Right ventricle myocardium inferior (tissue), 1 donor: ENCODE data around the gene IL1R1. TPM values are rescaled to one million over a fixed set of nuclear protein-coding genes. Genes with fewer than 3 reads are reported as not detected.

Source experiments
- ATAC-seq: fragments of 200-7000 bp; cut with Tn5 transposase; one replicate; pipeline ENCODE4 v1.9.1; 2020; ENCODE audit warnings: mild to moderate bottlenecking, moderate library complexity
- DNase-seq: peaks from one replicate; pipeline ENCODE4 v3.0.0; 2021; ENCODE audit errors: missing footprints
- intact Hi-C: fragments of 100-400 bp; cut with DNase I; formaldehyde crosslinking; loops from one replicate; pipeline ENCODE4 v1.11.0; 2022
- total RNA-seq: library from RNA; stranded (reverse); fragmentation: NEBNext Ultra II Directional; extraction: Animal tissue kit (Norgen Biotek cat#: 25700); gene quantifications from one replicate; pipeline ENCODE4 v1.2.1, GENCODE V29; 2021
- donor health status: DM: no; HTN: yes; CAD: no; lungs with severe emphysema.

Gene IL1R1
- total RNA-seq, 1 donor from 2014 or later, result 26.6 TPM

DNA sequence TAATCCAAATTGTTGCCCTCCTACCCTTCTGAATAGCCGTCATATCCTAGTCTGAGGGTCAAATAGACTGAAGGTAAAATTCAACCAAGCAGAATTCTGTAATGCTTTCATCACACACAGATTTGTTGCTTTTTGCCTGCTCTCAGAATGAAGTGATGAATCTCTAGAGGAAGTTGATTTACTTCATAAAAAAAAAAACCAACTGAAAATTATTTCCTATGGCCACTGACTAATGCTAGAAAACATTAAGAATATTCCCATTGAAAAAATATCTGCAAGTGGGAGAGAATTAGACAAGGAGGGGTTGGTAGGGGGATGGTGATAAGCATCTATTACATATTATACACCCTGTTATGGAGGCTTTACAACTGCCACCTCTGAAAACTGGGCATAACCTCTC, 42.0 kb downstream of the IL1R1 start:
- intact Hi-C loops, result no loop called here
- no peak for DNase-seq
- no peak for ATAC-seq

DNA sequence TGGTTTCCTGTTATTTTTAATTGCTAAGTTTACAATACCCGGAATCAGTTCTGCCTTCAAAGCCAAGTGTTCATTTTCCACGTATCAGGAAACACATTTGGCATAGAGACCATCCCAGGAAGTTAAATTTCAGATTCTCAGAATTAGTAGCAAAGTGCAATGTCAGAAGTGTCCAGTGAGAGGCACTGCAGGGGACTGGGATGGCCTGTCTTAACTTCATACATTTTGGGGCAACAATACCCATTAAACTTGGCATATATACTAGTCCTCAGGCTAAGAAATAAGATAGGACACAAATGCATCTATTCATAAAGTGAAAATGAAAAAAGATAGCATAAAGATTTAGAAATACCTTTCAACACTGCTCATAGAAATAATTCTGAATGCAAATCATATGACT, 42.8 kb downstream of the IL1R1 start:
- intact Hi-C loops, result loop anchor here (5.0 kb wide), 1 partner anchor 57 kb away; no protein-coding TSS in a partner anchor
- DNase-seq (no peak), ATAC-seq (no peak)

DNA sequence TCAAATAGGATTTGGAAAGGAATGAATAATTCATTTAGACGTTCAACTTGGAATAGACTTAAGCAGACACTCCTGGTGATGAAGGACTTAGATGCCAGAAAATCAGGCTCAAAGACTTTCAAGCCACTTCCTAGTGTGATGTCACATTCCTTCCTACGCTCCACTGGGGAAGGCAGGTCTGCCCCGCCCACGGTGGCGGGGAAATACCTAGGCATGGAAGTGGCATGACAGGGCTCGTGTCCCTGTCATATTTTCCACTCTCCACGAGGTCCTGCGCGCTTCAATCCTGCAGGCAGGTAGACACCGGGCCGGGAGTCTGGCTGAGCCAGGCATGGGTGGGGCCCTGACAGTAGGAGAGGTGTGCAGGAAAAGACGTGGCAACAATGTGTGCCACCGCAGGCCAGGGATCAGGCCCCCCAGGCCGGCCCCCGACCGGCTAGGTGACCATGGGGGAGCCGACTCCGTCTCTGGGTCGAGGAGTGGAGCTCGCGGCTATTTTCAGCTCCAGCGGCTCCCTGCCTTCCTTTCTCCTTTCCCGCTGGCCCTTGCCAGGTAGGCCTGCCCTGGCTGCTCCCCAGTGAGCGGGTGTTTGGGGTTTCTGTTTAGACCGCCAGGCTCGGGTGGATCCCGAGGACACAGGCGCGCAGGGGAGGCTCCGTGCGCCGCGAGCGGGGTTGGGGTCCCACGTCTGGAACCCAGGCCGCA, 44.4 kb downstream of the IL1R1 start, which contains the start of gene IL1RL2:
TSS of gene IL1RL2 (plus strand) at position 233 of the 705 bp plus-strand sequence. CDS start 845 bp downstream, outside the sequence.
- no peak for DNase-seq
- ATAC-seq, result peak; percentile 6
- intact Hi-C loops, result loop anchor here (5.0 kb wide), 1 partner anchor 55 kb away; no protein-coding TSS in a partner anchor

DNA sequence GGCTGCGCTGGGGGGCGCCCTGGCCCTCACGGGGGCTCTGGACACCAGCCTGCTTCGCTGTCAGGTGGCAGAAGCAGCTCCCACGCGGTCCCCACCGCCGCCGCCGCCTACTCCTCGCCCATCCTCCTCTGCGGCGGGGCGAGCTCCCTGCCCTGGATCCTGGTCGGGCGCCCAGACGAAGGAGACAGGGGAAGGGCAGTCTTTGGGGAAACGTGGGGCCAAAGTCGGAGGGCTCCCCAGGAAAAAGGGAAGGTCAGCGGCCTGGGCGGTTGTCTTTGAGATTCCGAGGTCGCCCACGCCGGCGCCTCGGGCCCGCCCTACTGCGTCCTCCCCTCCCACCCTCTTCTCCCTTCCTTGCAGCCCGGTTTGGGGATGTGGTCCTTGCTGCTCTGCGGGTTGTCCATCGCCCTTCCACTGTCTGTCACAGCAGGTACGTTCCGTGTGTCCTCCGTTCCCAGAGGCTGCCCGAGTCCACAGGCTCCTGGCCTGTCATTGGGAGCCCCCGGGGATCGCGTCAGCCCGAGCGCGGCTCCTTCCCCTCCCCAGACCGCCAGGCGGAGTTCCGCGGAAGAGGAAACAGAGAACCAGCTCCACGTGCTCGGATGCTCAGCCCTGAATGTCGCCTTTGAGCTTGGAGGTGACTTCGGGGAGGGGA, 45.1 kb downstream of the IL1R1 start:
- intact Hi-C loops, result loop anchor here (5.0 kb wide), 1 partner anchor 55 kb away; no protein-coding TSS in a partner anchor
- peak; percentile 82 for DNase-seq
- peak; percentile 91 for ATAC-seq

DNA sequence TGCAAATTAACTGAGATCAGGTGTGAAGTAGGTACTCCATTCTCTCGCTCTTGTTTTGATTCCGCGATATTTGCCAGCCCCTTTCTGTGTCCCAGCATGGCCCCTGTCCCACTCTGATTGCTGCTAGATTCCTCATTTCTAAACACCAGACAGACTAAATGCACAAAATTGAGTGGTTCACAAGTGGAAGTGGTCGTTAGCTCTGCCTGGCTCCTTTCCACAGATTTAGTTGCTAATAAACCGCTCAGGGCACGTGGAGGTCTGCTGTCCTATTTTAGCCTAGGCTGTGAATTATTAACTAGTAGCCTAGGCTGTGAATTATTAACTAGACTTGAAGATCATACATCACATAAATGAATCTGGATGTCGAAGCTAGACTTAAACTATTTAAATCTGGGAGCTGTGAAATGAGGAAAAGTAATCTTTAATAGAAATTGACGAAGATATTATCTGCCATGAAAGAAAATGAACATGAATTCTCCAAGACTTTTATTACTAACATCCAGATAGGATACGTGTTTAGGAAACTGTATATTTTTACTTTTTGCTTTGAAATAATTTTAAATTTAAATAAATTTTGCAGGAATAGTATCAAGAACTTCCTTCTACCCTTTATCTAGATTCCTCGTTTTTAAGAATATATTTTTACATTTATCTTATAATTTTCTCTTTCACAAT, 48.0 kb downstream of the IL1R1 start:
- intact Hi-C loops, result no loop called here
- ATAC-seq, result no peak
- no peak for DNase-seq

DNA sequence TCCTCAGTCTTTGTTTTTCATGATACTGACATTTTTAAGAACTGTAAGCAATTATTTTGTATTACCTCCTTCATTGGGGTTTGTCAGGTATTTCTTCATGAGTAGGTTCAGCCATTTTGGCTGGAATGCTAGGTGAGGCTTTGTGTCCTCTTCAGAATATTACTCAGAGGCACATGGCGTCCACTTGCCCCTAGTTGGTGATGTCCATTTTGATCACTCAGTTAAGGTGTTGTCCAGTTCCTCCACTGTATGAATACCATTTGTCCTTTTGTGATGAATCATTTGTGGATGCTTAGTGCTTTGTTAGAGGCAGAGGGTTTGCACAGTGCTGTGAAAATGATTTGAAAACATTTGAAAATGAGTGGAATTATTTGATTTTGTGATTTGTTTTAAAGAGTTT, 49.0 kb downstream of the IL1R1 start:
- intact Hi-C loops, result no loop called here
- DNase-seq (no peak), ATAC-seq (no peak)

DNA sequence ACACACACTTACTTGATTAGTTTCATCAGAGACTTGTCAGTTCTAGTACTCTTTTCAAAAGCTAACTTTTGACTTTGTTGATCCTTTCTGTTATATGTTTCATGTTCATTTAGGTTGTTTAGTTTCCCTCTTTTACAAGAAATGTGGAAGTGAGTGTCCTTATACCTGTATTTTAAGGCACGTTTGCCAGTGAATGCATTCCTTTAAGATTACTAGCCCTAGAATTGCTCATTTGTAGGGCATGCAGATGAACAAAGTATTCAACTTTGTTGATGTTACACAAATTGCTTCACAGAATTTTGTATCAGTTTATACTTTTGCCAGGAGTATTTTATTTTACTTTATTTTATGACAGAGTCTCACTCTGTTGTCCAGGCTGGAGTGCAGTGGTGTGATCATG, 50.5 kb downstream of the IL1R1 start:
- ATAC-seq, result no peak
- intact Hi-C loops, result no loop called here

DNA sequence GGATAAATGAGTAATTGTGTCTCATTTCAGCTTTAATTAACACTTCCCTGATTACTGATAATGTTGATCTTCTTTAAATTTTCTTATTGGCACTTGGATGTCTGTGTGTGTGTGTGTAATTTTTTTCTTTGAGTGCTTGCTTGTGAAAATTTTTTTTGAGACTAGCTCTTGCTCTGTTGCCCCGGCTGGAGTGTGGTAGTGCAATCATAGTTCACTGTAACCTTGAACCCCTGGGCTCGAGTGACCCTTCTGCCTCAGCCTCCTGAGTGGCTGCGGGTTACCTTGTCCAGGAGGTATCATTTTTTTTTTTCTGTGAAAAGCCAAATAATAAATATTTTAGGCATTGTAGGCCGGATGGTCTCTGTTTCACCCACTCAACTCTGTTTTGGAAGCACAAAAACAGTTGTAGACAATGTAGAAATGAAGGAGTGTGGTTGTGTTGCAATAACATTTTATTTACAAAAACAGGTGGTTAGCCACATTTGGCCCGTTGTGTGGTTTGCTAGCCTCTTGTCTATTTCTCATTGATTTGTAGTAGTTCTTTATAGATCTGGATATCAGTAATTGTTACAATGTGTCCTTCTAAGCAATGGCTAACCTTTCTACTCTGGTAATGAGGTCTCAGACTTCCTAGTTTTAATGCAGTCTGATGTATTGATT, 52.2 kb downstream of the IL1R1 start:
- no peak for ATAC-seq
- DNase-seq, result no peak
- intact Hi-C loops, result no loop called here

More for the DNA sequence above, 50.5 kb downstream of the IL1R1 start:
- DNase-seq, result no peak

DNA sequence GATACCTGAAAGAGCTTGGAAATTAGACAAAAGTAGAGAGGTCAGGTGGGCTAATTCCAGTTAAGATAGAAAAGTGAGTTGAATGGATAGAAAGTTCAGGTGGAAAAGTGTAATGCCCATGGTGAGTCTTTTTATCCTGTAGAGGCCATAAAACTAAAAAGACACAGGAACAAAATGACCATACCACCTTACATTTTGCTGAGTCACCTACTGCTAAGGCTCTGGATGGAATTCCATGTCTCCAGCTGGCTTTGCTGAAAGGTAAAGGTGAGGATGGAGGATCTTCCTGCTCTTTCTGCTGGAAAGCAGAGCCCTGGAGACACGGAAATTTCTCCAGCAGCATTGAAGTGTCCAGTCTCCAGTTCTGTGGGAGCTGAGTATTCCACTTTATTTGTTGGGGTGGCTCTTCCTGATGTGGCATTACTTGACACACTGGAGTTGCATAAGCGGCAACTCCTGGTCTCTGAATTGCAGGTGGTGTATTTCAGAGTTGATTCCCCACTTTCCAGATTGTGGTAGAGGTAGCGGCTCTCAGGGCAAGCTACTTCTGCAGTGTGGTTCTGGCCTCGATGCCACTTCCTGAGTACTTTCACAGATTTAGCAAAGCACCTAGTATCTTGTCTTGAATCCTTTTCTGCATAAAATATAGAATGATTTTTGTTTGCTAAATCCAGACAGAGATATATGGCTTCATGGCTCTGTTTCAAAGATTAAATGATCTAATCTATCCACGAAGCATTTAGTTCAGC, 55.0 kb downstream of the IL1R1 start:
- intact Hi-C loops, result no loop called here
- no peak for ATAC-seq
- no peak for DNase-seq

DNA sequence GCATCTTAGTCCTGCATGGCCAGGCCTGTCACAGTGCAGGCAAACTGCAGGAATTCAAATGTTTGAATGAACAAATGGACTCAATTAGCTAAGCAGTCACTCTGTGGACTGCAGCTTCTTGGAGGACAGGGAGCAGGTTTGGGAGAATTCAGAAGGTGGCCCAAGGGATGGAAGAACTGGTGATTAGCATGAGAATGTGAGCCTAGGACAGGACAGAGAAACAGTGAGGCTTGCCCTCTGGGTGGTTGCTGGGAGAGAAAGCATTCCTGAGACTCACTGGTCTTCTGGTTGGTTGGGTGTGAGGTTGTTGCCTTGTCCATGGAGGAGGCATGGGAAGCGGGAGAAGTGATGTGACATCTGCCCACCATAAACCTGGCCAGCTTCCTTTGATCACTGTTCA, 58.0 kb downstream of the IL1R1 start:
- intact Hi-C loops, result no loop called here
- ATAC-seq (no peak), DNase-seq (no peak)

DNA sequence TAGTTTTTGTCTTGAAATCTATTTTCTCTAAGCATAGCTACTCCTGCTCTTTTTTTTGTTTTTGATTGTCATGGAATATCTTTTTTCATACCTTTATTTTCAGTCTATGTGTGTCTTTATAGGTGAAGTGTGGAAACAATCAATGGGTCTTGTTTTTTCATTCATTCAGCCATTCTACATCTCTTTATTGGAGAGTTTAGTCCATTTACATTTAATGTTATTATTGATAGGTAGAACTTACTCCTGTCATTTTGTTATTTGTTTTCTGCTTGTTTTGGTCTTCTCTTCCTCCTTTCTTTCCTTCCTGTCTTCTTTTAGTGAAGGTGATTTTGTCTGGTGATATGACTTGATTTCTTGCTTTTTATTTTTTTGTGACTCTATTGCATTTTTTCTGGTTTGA, 62.1 kb downstream of the IL1R1 start:
- no peak for DNase-seq
- intact Hi-C loops, result no loop called here
- no peak for ATAC-seq

DNA sequence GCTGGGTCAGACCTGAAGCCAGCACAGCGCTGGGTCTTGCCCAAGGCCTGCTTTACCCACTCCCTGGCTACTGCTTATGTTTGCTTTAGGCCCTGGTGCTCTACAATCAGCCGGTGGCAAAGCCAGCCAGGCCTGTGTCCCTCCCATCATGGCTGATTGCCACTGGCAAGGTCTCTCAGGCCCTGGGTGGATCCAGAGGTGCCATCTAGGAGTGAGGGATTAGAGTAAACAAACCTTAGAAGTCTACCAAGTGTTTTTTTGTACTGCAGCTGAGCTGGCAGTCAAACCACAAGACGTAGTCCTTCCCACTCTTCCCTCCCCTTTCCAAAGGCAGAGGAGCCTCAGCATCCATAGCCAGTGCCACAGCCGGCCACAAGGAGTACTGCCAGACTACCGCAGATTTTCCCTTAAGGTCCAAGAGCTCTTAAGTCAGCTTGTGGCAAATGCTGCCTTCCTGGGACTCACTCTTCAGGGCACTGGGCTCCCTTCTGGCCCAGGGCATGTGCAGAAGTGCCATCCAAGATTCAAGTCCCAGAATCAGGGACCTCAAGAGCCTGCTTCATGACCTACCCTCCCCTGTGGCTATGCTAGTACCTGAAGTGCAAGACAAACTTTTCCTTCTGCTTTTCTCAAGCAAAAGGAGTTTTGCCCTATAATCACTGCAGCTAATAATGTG, 64.3 kb downstream of the IL1R1 start:
- no peak for DNase-seq
- no peak for ATAC-seq
- intact Hi-C loops, result no loop called here

DNA sequence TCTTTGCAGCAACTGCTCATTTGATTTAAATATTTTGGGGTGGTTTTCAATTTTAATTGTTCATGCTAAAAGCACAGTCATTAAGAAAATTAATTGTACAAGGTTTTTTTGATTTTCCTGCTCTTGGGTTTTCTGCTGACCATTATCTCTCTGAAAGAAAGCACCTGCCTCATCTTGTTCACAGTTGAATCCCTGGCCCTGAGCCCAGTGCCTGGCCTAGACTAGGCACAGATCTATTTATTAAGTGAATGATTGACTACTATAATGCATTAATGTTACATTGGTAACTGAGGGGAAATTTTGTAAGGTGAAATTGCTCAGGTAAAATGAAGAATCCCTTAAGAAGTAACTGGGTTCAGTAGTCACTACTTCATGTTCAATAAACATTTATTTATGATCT, 66.2 kb downstream of the IL1R1 start:
- DNase-seq (no peak), ATAC-seq (no peak)
- intact Hi-C loops, result no loop called here

DNA sequence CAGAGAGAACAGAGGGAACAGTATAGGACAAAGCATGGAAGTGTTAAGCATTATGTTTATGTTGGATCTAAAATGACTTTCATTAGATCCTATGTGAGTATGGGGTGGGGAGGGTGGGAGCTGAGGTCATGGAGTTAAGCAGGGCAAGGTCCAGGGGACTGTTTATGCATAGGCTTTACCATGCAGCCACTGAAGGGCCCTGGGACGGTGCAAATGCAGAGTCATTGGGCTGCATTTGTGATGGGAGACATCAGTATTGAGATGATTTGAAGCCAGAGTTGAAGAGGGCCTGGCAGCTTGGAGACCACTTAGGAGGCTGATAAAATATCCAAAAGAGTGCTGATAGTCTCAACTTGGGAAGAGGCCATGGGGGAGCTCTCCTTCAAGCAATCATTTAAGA, 66.9 kb downstream of the IL1R1 start:
- intact Hi-C loops, result no loop called here
- DNase-seq, result no peak
- ATAC-seq, result no peak

DNA sequence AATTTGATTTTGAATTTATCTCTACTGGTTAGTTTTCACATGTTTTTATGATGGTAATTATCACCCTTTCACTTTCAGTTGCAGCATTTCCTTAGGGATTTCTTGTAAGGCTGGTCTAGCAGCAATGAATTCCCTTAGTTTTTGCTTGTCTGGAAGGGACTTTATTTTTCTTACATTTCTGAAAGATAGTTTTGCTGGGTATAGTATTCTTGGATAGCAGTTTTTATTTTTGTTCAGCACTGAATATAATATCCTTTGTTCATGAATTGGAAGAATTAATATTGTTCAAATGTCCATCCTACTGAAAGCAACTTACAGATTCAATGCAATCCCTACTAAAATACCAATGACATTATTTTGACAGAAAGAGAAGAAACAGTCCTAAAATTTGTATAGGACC, 74.5 kb downstream of the IL1R1 start:
- no peak for DNase-seq
- intact Hi-C loops, result no loop called here
- ATAC-seq, result no peak

DNA sequence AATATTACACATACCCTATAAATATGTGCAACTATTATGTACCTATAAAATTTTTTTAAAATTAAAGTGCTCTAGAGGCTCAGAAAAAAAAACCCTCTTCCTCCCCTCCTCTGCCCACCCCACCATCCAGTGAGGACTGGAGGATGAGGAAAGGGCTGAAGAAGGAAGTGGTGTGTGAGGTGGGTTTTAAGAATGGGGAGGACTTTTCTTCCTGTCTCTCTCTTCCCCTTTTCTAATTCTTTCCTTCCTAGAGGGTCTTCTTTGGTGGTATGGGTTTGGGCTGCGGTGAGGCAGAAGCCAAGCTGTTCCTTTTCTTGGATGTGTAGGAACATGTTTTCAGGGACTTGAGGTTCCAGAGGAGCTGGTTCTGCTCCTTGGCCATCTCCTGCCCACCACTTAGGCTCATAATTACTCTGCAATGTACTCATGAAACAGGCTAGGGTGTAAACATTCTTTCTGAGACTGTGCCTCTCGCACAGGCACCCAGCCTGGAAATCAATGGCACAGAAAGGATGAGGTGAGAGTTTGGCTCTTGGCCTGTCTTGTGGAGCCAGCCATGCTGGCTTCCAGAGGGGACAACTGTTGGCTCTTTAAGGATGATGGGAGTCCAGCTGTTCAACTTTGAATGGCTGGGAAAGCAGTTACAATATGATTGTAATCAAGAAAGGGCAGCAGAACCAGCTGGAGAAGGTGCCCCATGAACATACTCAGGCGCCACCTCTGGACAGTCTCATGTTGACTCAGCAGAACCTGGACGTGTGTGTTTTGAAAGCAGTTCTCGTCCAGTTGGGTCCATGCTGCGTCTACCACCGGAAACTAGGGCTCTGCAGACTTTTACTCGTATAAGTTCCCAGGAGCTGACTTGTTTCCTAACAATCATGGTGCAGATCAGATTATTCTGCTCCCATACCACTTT, 82.5 kb downstream of the IL1R1 start:
- ATAC-seq (no peak), DNase-seq (no peak)
- intact Hi-C loops, result no loop called here

DNA sequence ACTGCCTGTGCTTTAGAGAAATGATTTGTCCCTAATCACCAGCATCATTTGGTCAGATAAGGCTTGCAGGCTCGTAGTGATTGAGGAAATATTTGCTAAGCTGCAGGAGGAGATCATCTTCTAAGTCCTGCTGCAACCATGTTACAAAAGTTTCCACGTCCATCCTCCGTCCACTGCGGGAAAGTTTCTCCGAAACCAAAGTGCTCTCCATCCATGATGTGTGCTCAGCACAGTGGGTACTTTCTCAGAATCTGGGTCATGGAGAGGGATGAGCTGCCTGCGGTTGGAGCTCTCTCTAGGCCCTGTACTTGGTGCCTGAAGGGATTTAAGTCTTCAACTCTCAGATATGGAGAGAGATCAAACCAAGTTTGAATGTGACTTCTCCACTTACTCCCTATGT, 83.6 kb downstream of the IL1R1 start:
- DNase-seq, result no peak
- intact Hi-C loops, result no loop called here
- ATAC-seq, result no peak
